Endothelial cell of umbilical vein (primary cell): ENCODE data around the gene KMT2B.

Source experiments
- CTCF ChIP-seq, 2 donors: IDR thresholded peaks; 1 replicate in 1 of 2; 2 replicates in 1 of 2; pipeline ENCODE4 v1.5.1; 2011; ENCODE audit warnings: low read length in 2 of 2, mild to moderate bottlenecking in 2 of 2, moderate library complexity in 2 of 2, control low read depth in 1 of 2, inconsistent platforms in 1 of 2, low read depth in 1 of 2; ENCODE audit not compliant: insufficient read depth in 1 of 2; ENCODE audit errors: extremely low read depth in 1 of 2
- EZH2 ChIP-seq: IDR thresholded peaks from 2 replicates; pipeline ENCODE4 v1.6.1; 2012; ENCODE audit warnings: borderline replicate concordance, low read depth, mild to moderate bottlenecking, moderate library complexity, low read length, inconsistent platforms; ENCODE audit not compliant: severe bottlenecking
- FOS ChIP-seq: IDR thresholded peaks from 2 replicates; pipeline ENCODE4 v1.6.1; 2011; ENCODE audit warnings: mild to moderate bottlenecking, low read length, moderate library complexity, borderline replicate concordance; ENCODE audit not compliant: insufficient read depth
- GATA2 ChIP-seq: IDR thresholded peaks from 2 replicates; pipeline ENCODE4 v1.7.0; 2011; ENCODE audit warnings: low read depth, mild to moderate bottlenecking, moderate library complexity, mixed read lengths, low read length; ENCODE audit not compliant: insufficient read length, insufficient read depth
- JUN ChIP-seq: IDR thresholded peaks from 2 replicates; pipeline ENCODE4 v1.6.1; 2011; ENCODE audit warnings: borderline replicate concordance, low read depth; ENCODE audit not compliant: insufficient read length, insufficient read depth
- MYC ChIP-seq: IDR thresholded peaks from one replicate; pipeline ENCODE4 v1.6.1; 2011; ENCODE audit warnings: mild to moderate bottlenecking, low read depth, low read length
- POLR2A ChIP-seq: IDR thresholded peaks from 2 replicates; pipeline ENCODE4 v1.6.1; 2012; ENCODE audit warnings: low read depth, mild to moderate bottlenecking, control low read depth, low read length
- POLR2AphosphoS5 ChIP-seq: IDR thresholded peaks from 2 replicates; pipeline ENCODE4 v1.6.1; 2012; ENCODE audit warnings: low read depth, mild to moderate bottlenecking, control low read depth, low read length, moderate library complexity; ENCODE audit not compliant: insufficient read depth
- TF ChIP-seq, protein P1 (sequence below): IDR thresholded peaks from 2 replicates; pipeline ENCODE4 v1.6.1; 2011; ENCODE audit not compliant: insufficient read depth, insufficient read length

GRCh38 chr19:35773020-35773806 is 55.4 kb downstream of the KMT2B start:
- TF ChIP-seq POLR2AphosphoS5: no peak
- TF ChIP-seq CTCF (IDR thresholded peaks at IDR 0.05; ENCODE audit: extremely low read depth in 1 of 2, insufficient read depth in 1 of 2, low read depth in 1 of 2, low read length in 2 of 2): no peak
- no peak for TF ChIP-seq EZH2
- no peak for TF ChIP-seq POLR2A
- TF ChIP-seq, protein P1, sequence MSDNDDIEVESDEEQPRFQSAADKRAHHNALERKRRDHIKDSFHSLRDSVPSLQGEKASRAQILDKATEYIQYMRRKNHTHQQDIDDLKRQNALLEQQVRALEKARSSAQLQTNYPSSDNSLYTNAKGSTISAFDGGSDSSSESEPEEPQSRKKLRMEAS: no peak
- TF ChIP-seq FOS: no peak
- no peak for TF ChIP-seq MYC
- TF ChIP-seq GATA2: no peak
- TF ChIP-seq JUN: no peak
